ENCODE results near the gene ZNF512. TPM values are rescaled to one million over a fixed set of nuclear protein-coding genes. Genes with fewer than 3 reads are reported as not detected.

ZNF512 gene

DNA sequence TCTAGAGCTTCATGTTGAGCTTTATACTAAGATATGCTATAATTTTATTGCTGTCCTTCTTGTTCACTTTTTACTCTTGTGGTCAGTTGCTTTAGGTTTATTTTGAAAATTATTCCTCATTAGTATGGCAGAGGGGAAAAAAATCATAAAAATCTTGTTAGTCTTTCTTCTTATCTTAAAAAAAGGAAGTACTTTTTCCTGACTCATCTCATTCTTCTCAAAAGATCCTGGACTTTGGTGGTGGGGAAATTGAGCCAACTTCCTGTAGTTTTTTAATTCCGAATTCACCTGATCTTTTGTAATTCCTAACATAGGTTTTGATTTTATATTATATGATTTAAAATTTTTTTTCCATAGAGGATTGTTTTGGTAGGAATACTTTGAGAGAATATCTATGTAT is 84.6 kb downstream of the ZNF512 start:
- H4K91ac ChIP-seq (ENCODE audit: low read depth, low read length, poor library complexity), result no peak overlapping the region
- no peak overlapping the region for H2AFZ ChIP-seq (ENCODE audit: low read length)
- H2BK12ac ChIP-seq (ENCODE audit: low read length), result no peak overlapping the region
- no peak overlapping the region for H3K23ac ChIP-seq (ENCODE audit: low read depth, low read length, poor library complexity)
- H3K14ac ChIP-seq (ENCODE audit: low read length), result no peak overlapping the region
- no peak overlapping the region for H2BK15ac ChIP-seq (ENCODE audit: low read length)
- H3K4me2 ChIP-seq (ENCODE audit: insufficient read depth, low read length, poor library complexity, severe bottlenecking), result no peak overlapping the region
- no peaks in the 10 kb centered on the region for H3K27me3 ChIP-seq (ENCODE audit: control insufficient read depth in 3 of 3, insufficient read depth in 3 of 3, low read depth in 1 of 3, low read length in 3 of 3)
- H2AK5ac ChIP-seq (ENCODE audit: low read depth, low read length), result no peak overlapping the region
- no peak overlapping the region for H2BK5ac ChIP-seq (ENCODE audit: low read length)
- no peak overlapping the region for H3K27ac ChIP-seq (replicated peaks; ENCODE audit: low read length)
- no peak for DNase-seq (ENCODE audit: low spot score)
- no peak overlapping the region for H3K4me3 ChIP-seq (ENCODE audit: low read length in 2 of 2)
- no peak overlapping the region for H4K8ac ChIP-seq (ENCODE audit: low read depth, low read length)
- WGBS, 2 donors (ENCODE audit: extremely low coverage in 2 of 2, insufficient read length in 2 of 2, insufficient replicate concordance in 1 of 2), result no CpG with 5 or more reads among the region's 1 CpG
- H3K9ac ChIP-seq (ENCODE audit: low read depth, low read length, poor library complexity), result no peak overlapping the region
- H3K4ac ChIP-seq (ENCODE audit: low read length), result no peak overlapping the region
- H2BK120ac ChIP-seq (ENCODE audit: low read depth, low read length), result no peak overlapping the region
- no peaks in the 10 kb centered on the region for H3K9me3 ChIP-seq (replicated peaks in 1 of 2; ENCODE audit: control insufficient read depth in 2 of 2, insufficient read depth in 1 of 2, low read depth in 1 of 2, low read length in 2 of 2)
- H3K36me3 ChIP-seq (replicated peaks in 1 of 2; ENCODE audit: control insufficient read depth in 2 of 2, insufficient read depth in 2 of 2, low read length in 2 of 2), result peaks cover 2 to 57% of the 10 kb centered on the region in 2 donors
- H3K18ac ChIP-seq (ENCODE audit: low read length), result no peak overlapping the region
- H3K79me1 ChIP-seq (ENCODE audit: low read depth, low read length), result peaks cover 4% of the 10 kb centered on the region
- H3K4me1 ChIP-seq (ENCODE audit: control insufficient read depth in 2 of 2, insufficient read depth in 1 of 2, low read depth in 1 of 2, low read length in 2 of 2), result peaks cover 2 to 10% of the 10 kb centered on the region in 2 donors

DNA sequence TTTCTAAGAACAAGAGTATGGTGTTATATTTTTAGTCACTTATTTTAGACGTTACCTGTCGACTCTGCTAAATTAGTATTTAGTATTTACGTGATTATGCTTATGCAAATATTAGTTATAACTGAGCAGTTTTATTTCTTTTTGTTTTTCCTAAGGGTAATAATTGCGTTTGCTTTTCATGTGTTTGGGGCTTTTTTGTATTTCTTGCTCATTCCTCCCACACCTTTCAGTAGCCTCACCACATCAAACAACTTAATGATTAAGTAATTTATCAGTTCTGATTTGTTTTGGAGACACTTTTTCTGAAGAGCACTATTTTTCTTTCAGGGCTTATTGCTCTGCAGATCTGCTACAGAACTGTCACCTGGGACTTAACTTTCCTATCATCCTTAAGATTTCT is 88.4 kb downstream of the ZNF512 start:
- Histone ChIP-seq H2AFZ (ENCODE audit: low read length) (no peak overlapping the region), H3K23ac (ENCODE audit: low read depth, low read length, poor library complexity) (no peak overlapping the region), H3K9me3 (replicated peaks in 1 of 2; ENCODE audit: control insufficient read depth in 2 of 2, insufficient read depth in 1 of 2, low read depth in 1 of 2, low read length in 2 of 2) (no peaks in the 10 kb centered on the region), H2BK12ac (ENCODE audit: low read length) (no peak overlapping the region), H2BK120ac (ENCODE audit: low read depth, low read length) (no peak overlapping the region), H3K4me1 (ENCODE audit: control insufficient read depth in 2 of 2, insufficient read depth in 1 of 2, low read depth in 1 of 2, low read length in 2 of 2) (no peaks in the 10 kb centered on the region), H3K4me3 (ENCODE audit: low read length in 2 of 2) (no peak overlapping the region), H3K18ac (ENCODE audit: low read length) (no peak overlapping the region), H3K79me1 (ENCODE audit: low read depth, low read length) (peaks cover 2% of the 10 kb centered on the region), H2BK15ac (ENCODE audit: low read length) (no peak overlapping the region), H3K9ac (ENCODE audit: low read depth, low read length, poor library complexity) (no peak overlapping the region), H3K4me2 (ENCODE audit: insufficient read depth, low read length, poor library complexity, severe bottlenecking) (no peak overlapping the region), H3K4ac (ENCODE audit: low read length) (no peak overlapping the region), H2BK5ac (ENCODE audit: low read length) (no peak overlapping the region), H2AK5ac (ENCODE audit: low read depth, low read length) (no peak overlapping the region), H4K8ac (ENCODE audit: low read depth, low read length) (no peak overlapping the region), H4K91ac (ENCODE audit: low read depth, low read length, poor library complexity) (no peak overlapping the region), H3K27me3 (ENCODE audit: control insufficient read depth in 3 of 3, insufficient read depth in 3 of 3, low read depth in 1 of 3, low read length in 3 of 3) (no peaks in the 10 kb centered on the region), H3K27ac (replicated peaks; ENCODE audit: low read length) (no peak overlapping the region), H3K14ac (ENCODE audit: low read length) (no peak overlapping the region), H3K36me3 (replicated peaks in 1 of 2; ENCODE audit: control insufficient read depth in 2 of 2, insufficient read depth in 2 of 2, low read length in 2 of 2) (peaks cover 6 to 84% of the 10 kb centered on the region in 2 donors)
- no peak for DNase-seq (ENCODE audit: low spot score)
- WGBS, 2 donors (ENCODE audit: extremely low coverage in 2 of 2, insufficient read length in 2 of 2, insufficient replicate concordance in 1 of 2), result no CpG with 5 or more reads among the region's 4 CpGs

Small RNA genes lying within 50 kb of the gene (small RNA-seq; reads per million reads assigned to genes)
- not detected for gene RF00340 (ENCODE audit: insufficient read depth)
